Endothelial cell of umbilical vein (primary cell): ENCODE data around the gene TSPAN10.

Experiments used
- EZH2 ChIP-seq: IDR thresholded peaks from 2 replicates; pipeline ENCODE4 v1.6.1; 2012; ENCODE audit warnings: borderline replicate concordance, low read depth, mild to moderate bottlenecking, moderate library complexity, low read length, inconsistent platforms; ENCODE audit not compliant: severe bottlenecking
- FOS ChIP-seq: IDR thresholded peaks from 2 replicates; pipeline ENCODE4 v1.6.1; 2011; ENCODE audit warnings: mild to moderate bottlenecking, low read length, moderate library complexity, borderline replicate concordance; ENCODE audit not compliant: insufficient read depth
- GATA2 ChIP-seq: IDR thresholded peaks from 2 replicates; pipeline ENCODE4 v1.7.0; 2011; ENCODE audit warnings: low read depth, mild to moderate bottlenecking, moderate library complexity, mixed read lengths, low read length; ENCODE audit not compliant: insufficient read length, insufficient read depth
- JUN ChIP-seq: IDR thresholded peaks from 2 replicates; pipeline ENCODE4 v1.6.1; 2011; ENCODE audit warnings: borderline replicate concordance, low read depth; ENCODE audit not compliant: insufficient read length, insufficient read depth
- MYC ChIP-seq: IDR thresholded peaks from one replicate; pipeline ENCODE4 v1.6.1; 2011; ENCODE audit warnings: mild to moderate bottlenecking, low read depth, low read length
- POLR2A ChIP-seq: IDR thresholded peaks from 2 replicates; pipeline ENCODE4 v1.6.1; 2012; ENCODE audit warnings: low read depth, mild to moderate bottlenecking, control low read depth, low read length
- POLR2AphosphoS5 ChIP-seq: IDR thresholded peaks from 2 replicates; pipeline ENCODE4 v1.6.1; 2012; ENCODE audit warnings: low read depth, mild to moderate bottlenecking, control low read depth, low read length, moderate library complexity; ENCODE audit not compliant: insufficient read depth
- TF ChIP-seq, protein P1 (sequence below), 2 donors: IDR thresholded peaks; 1 replicate in 1 of 2; 2 replicates in 1 of 2; pipeline ENCODE4 v1.5.1; 2011; ENCODE audit warnings: low read length in 2 of 2, mild to moderate bottlenecking in 2 of 2, moderate library complexity in 2 of 2, control low read depth in 1 of 2, inconsistent platforms in 1 of 2, low read depth in 1 of 2; ENCODE audit not compliant: insufficient read depth in 1 of 2; ENCODE audit errors: extremely low read depth in 1 of 2
- TF ChIP-seq, protein P2 (sequence below): IDR thresholded peaks from 2 replicates; pipeline ENCODE4 v1.6.1; 2011; ENCODE audit not compliant: insufficient read depth, insufficient read length

DNA sequence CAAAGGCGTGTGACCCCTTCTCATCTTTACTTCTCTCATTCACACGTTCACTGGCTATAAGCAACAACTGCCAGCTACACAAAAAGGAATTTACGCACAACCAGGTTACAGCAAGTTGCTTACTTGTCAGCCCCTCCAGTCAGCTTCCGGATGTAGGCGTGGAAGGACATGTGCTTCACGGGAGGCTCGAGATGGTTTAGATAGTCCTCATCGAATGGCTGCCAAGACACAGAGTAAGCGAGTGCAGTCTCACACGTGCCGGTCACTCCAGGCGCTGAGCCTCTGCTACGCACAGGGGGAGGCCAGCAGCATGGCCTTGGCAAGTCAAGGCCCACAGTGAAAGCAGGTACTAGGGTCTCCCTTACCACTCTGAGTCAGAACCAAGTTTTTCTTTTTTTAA, 28.4 kb upstream of the TSPAN10 start:
- TF ChIP-seq, protein P1, sequence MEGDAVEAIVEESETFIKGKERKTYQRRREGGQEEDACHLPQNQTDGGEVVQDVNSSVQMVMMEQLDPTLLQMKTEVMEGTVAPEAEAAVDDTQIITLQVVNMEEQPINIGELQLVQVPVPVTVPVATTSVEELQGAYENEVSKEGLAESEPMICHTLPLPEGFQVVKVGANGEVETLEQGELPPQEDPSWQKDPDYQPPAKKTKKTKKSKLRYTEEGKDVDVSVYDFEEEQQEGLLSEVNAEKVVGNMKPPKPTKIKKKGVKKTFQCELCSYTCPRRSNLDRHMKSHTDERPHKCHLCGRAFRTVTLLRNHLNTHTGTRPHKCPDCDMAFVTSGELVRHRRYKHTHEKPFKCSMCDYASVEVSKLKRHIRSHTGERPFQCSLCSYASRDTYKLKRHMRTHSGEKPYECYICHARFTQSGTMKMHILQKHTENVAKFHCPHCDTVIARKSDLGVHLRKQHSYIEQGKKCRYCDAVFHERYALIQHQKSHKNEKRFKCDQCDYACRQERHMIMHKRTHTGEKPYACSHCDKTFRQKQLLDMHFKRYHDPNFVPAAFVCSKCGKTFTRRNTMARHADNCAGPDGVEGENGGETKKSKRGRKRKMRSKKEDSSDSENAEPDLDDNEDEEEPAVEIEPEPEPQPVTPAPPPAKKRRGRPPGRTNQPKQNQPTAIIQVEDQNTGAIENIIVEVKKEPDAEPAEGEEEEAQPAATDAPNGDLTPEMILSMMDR (IDR thresholded peaks at IDR 0.05; ENCODE audit: extremely low read depth in 1 of 2, insufficient read depth in 1 of 2, low read depth in 1 of 2, low read length in 2 of 2) = no peak
- no peak for TF ChIP-seq POLR2AphosphoS5
- TF ChIP-seq, protein P2, sequence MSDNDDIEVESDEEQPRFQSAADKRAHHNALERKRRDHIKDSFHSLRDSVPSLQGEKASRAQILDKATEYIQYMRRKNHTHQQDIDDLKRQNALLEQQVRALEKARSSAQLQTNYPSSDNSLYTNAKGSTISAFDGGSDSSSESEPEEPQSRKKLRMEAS = no peak
- no peak for TF ChIP-seq POLR2A
- TF ChIP-seq GATA2 = no peak
- TF ChIP-seq EZH2 = no peak
- TF ChIP-seq JUN = no peak
- no peak for TF ChIP-seq MYC
- TF ChIP-seq FOS = no peak
